Medulla oblongata (tissue), 1 donor: Measurements from ENCODE around the gene FAM83G.
"Not testable (repeated sequence)": the region's sequence is repeated elsewhere in the genome, so short reads cannot be mapped to it uniquely, and the experiment has no call there.

Source experiments
- DNase-seq: peaks from one replicate; pipeline ENCODE4 v3.0.0-alpha.2; 2015; ENCODE audit errors: extremely low spot score

FAM83G gene

GRCh38 chr17:19023209-19023999 lies 18.8 kb upstream of the FAM83G start:
- DNase-seq = no peak

GRCh38 chr17:19022747-19023146 lies 18.2 kb upstream of the FAM83G start:
- no peak for DNase-seq

DNA sequence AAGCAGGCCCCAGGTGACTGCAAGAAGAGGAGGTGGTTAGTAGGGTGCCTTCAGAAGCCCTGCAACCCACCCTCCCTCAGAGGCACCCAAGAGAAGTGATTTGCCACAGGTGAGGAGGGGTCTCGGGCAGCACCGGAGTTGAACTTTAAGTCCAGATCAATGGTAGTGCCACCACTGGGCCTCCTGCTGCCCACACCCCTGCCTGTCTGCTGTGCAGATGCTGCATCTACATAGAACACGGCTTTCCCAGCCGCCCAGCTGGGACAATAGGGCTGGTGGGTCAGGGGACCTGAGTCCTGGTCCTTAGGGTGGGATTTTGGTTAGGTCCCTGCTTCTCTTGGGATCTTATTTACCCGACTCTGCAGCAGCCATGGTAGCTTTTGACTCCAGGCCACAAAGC lies 17.6 kb upstream of the FAM83G start:
- no peak for DNase-seq

DNA sequence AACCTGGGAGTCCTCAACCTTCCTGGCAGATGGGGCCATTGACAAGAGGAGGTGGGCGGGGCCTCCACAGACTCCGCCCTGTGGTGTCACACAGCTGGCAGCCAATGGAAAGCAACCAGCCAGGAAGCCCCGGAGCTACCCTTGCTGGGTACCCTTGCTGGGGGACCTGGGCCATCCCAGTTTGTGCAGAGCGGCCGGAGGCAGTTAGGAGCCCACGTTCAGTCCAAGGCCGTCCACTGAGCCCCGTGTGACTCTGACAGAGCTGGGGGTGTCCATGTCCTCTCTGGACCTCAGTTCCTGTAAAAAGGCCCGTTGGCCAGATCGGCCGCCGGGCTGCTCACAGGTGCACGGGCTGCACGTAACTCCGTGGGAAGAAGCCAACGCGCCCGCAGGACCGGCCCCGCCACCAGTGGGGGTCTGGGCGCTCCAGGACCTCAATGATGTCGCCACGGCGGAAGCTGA lies 17.1 kb upstream of the FAM83G start:
- no peak for DNase-seq

DNA sequence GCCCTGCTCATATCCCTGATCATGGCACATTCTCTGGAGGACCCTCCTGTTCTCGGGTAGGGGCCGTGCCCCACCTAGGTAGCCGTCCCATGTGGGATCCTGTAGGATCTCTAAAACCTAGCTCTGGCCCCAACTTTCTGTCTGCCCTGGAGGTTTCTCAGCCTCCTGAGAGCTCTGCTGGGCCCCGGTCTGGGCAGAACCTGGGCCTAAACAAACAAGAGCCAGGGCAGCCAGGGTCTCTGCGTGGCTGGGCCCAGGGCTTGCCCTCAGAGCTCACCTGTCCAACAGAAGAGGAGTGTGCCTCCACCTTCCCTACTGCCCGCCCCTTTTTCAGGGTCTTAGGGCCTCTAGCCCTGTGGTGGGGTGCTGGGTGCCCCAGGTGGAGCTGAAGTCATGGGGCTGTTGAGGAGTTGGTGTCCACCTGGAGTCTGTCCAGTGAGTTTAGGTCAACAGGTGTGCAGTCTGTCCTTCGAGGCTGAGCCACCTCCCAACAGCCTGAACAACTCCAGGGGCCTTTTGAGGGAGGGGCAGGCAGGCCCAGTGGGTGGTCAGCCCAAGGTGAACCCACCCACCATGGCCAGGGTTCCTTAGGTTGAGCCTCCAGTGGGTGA lies 16.6 kb upstream of the FAM83G start:
- not testable (repeated sequence) for DNase-seq

DNA sequence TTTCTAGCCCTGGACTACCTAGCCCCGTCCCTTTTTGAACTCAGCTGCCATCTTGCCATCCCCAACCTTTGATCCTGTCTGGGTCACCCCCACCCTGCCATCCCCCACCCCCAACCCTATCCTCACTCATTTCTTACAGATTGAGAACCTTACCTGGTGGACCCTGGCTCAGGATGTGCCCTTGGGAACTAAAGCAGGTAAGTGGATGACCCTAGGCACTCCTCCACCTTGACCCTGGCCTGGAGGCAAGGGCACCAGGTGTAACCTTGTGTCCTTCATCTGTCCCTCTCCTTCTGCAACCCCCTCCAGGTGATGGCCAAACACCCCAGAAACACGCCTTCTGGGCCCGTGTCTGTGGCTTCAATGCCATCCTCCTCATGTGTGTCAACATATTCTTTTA lies 15.5 kb upstream of the FAM83G start:
- no peak for DNase-seq

- no peak for DNase-seq
Observed at GRCh38 chr17:19019041-19019941, 14.7 kb upstream of the FAM83G start.

GRCh38 chr17:19018600-19018950 lies 14.0 kb upstream of the FAM83G start:
- DNase-seq = no peak

- no peak for DNase-seq
Observed at GRCh38 chr17:19017804-19018599, 13.4 kb upstream of the FAM83G start.

- DNase-seq = no peak
Observed at GRCh38 chr17:19017401-19017800, 12.8 kb upstream of the FAM83G start.

GRCh38 chr17:19016881-19017280 lies 12.3 kb upstream of the FAM83G start:
- DNase-seq = no peak

GRCh38 chr17:19016297-19016696 lies 11.7 kb upstream of the FAM83G start:
- no peak for DNase-seq

DNA sequence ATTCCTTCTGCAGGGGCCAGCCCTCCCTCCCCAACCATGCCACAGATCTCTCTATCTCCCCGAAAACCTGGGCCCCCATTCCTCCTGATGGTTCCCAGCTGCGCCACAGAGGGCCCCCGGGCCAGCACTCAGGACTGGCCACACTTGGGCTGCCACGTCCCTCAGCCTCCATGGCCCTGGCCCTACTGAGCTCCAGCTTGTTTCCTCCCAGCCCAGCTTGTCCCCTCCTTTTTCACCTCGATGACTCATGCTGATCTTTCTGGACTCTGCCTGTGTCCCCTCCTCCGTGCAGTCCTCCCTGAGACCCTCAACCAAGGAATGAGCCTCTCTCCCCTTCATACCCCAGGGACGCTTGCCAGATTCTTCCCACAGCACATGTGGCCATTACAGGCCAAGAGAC lies 10.9 kb upstream of the FAM83G start:
- DNase-seq = no peak

DNA sequence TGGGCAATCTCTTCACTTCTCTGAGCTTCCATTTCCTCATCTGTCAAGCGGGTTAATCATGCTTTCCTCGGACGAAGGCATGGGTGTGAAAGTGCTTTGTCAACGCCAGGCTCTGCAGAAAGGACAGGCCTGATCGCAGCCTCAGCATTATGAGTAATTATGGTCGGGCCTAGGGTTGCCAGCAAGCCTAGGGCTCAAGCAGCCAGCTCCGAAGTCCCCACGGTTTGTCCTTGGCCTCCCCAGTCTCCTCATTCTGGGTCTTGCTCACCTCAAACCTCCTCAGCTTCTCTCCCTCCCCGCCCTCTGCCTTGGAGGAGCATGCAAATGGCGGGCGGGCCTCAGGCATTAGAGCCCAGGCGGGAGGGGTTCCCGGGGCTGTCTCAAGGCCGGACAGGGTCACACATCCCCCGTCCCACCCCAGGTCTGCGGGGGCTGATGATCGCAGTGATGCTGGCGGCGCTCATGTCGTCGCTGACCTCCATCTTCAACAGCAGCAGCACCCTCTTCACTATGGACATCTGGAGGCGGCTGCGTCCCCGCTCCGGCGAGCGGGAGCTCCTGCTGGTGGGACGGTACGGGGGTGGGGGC lies 10.2 kb upstream of the FAM83G start:
- no peak for DNase-seq

DNA sequence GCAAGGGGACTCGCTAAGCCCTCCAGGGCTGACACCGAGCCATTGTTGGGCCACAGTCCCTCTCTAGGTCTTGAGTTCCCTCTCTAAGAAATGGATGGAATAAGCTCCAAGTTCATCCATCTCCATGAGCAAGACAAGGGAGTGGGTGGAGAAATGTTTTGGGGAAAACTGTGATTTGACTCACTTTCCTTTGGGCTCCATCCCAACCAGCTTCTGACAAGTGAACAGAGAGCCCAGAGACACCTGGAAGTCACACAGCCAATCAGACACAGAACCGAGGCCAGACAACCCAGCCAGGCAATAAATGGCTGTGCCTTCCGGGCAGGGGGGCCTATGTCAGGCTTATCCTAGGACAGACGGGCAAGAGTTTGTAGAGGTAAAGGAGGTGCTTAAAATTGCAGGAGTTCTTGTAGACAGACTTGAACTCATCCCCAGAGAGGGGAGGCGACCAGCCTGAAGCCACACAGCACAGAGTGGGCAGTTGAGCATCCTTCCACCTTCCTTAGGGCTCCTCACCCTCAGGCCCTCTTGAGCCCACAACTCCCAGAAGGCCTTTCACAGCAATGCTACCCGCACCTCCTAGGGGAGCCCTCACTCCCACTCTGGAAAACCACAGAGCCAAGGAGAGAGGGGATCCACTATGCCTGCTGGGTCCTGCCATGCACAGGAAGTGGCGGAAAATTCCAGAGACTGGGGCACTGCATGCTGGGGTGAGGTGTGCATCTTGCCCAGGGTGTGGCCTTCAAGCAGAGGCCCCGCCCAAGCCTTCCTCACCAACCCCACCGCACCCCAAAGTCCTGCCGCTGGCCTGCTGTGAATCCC lies 9.5 kb upstream of the FAM83G start:
- DNase-seq = no peak

- no peak for DNase-seq
Observed at GRCh38 chr17:19013226-19013625, 8.7 kb upstream of the FAM83G start.

DNA sequence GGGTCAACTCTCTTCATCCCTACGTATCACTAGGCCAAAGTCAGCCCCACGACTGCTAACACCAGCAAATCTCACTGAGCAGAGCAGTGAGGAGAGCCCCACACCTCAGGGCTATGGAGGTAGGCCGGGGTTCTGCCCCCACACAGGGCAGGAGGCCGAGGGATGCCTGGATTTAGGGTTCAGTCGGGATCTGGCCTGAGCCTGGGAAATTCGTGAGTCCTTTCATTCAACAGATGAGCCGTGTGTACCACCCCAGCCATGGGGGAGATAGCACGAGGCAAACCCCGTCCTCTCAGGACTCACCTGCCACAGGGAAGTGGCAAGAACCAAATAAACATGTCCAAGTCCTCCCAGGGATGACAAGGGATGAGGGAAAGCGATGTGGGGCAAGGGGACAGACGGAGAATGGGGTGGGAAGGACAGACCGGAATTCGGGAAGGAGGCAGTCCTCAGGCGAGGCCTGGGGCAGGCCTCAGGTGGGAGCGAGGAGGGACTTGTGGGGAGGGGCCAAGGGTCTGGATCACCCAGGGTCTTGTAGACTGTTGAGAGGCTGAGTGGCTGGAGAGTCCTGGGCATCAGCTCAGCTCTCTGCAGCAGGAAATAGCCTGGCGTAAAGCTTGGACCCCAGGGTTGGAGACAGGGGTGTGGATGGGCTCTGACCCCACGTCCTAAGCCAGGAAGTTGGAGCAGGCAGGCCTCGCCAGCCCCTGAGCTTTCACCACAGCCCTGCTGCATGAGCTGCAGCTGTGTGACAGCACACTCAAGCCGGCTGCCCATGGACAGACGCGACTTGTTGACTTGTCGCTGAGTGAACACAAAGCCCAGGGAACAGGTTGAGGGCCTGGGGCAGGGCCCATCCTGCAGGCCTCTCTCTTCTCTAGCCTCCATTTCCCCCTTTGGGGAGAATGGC lies 7.9 kb upstream of the FAM83G start:
- DNase-seq = no peak

DNA sequence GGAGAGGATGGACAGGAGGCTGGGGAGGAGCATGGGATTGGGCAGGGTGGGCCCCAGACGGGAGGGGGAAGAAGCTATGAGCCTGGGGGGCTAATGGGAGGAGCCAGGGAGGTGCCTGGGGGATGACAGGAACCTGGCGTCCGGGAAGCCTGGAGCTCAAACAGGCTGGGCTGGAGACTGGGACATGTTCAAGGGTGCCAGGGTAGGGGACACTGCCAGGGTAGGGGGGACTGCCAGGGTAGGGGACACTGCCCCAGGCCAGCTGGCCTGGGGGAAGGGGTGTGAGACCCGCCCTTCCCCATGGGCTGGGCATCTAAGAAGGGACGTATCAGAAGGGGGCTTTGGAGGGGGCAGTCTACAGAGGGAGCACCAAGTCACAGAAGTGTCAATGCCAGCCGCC lies 7.0 kb upstream of the FAM83G start:
- no peak for DNase-seq

GRCh38 chr17:19010729-19011505 lies 6.4 kb upstream of the FAM83G start:
- no peak for DNase-seq
